GM19239 (cell line): ENCODE data around the gene MLH1.
A peak's percentile ranks its signal among the peaks of the same experiment; 100 is the strongest.
"Not testable (repeated sequence)": the region's sequence is repeated elsewhere in the genome, so short reads cannot be mapped to it uniquely, and the experiment has no call there.

Experiments
- DNase-seq: peaks from one replicate; pipeline ENCODE4 v3.0.0; 2011; ENCODE audit warnings: low spot score; ENCODE audit not compliant: insufficient read length
- FAIRE-seq: peaks from 2 replicates; lab custom pipeline; 2011; peaks lifted over from hg19 to GRCh38; lab: Jason Lieb, UNC

The MLH1 gene

DNA sequence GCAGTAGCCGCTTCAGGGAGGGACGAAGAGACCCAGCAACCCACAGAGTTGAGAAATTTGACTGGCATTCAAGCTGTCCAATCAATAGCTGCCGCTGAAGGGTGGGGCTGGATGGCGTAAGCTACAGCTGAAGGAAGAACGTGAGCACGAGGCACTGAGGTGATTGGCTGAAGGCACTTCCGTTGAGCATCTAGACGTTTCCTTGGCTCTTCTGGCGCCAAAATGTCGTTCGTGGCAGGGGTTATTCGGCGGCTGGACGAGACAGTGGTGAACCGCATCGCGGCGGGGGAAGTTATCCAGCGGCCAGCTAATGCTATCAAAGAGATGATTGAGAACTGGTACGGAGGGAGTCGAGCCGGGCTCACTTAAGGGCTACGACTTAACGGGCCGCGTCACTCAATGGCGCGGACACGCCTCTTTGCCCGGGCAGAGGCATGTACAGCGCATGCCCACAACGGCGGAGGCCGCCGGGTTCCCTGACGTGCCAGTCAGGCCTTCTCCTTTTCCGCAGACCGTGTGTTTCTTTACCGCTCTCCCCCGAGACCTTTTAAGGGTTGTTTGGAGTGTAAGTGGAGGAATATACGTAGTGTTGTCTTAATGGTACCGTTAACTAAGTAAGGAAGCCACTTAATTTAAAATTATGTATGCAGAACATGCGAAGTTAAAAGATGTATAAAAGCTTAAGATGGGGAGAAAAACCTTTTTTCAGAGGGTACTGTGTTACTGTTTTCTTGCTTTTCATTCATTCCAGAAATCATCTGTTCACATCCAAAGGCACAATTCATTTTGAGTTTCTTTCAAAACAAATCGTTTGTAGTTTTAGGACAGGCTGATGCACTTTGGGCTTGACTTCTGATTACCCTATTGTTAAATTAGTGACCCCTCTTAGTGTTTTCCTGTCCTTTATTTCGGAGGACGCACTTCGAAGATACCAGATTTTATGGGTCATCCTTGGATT, at the start of gene MLH1:
MLH1 (plus strand) TSS at position 193 of the 958 bp plus-strand sequence; CDS start at position 223, 30 bp downstream.
- peak; percentile 57 for DNase-seq
- FAIRE-seq: peak; percentile 100

- DNase-seq (no peak), FAIRE-seq (peak; percentile 60)
Observed at GRCh38 chr3:36943601-36944000, 49.7 kb upstream of the MLH1 start.

- FAIRE-seq: no peak
- DNase-seq: peak; percentile 48
Observed at GRCh38 chr3:36944012-36944640, 49.2 kb upstream of the MLH1 start.

GRCh38 chr3:36944641-36945270, 48.6 kb upstream of the MLH1 start, which contains the start of gene TRANK1:
Gene TRANK1, minus strand, starts transcription at chr3:36945054. Its CDS starts 245 bp downstream, at chr3:36944809.
- DNase-seq (peak; percentile 53), FAIRE-seq (peak; percentile 33)

DNA sequence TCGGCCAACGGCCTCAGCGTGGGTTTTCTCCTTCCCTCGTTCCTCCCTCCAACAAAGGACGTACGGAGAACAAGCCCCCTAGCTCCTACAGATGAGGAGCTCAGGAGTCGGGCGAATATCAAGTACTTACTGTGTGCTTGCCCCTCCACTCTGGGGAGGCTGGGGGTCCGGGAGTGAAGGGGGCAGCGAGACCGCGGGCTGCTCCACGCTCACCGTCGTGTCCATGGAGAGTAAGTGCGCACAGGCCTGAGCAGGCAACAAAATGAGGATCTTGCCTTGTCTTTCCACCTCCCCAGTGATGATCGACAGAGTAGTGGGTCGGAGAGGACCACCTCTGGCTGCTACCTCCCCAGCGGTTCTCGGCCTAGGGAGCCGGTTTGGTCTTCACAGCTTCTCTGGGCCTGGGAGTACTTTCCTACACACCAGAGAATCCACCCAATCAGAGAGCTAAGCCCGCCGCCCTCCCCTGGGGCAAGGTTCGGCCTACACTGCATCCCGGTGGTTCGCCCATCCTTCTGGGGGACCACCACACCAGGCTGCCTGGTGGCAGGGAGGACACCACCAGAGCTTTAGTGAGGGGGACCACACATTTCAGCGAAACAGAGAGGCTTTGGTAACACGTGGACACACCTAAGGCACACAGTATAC, 47.9 kb upstream of the MLH1 start:
- no peak for FAIRE-seq

GRCh38 chr3:36947814-36948213, 45.5 kb upstream of the MLH1 start:
- not testable (repeated sequence) for DNase-seq, FAIRE-seq

More for the DNA sequence above, 47.9 kb upstream of the MLH1 start:
- DNase-seq: no peak

DNA sequence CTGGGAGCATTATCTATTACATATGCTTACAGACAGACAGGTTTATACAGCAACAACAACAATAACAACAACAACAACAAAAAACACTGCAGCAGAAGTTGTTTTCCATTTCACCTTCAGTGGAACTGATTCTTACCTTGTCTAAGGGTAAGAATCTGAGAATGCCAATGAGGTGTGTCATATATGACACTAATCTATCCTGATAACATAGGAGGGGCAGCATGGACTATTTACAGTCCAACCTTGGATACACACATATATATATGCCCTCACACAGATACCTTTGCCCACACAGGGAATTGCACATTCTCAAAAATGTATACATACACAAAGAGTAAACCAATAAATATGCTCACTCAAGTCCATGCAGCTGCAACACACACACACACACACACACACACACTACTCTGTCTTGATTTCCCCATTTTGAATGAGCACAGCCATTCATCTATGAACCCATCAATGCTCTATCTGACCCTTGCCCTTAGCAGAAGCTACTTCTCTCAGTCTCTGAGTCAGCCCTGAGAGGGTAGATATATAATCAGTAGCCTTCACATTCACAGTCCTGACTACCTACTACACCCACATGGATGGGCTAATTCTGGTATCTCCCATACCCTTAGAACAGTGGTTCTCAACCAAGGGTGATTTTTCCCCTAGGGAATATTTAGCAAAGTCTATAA, 38.7 kb upstream of the MLH1 start:
- DNase-seq: no peak
- FAIRE-seq: no peak

- DNase-seq (no peak), FAIRE-seq (no peak)
Observed at GRCh38 chr3:36956155-36956554, 37.2 kb upstream of the MLH1 start.

GRCh38 chr3:36957063-36957462, 36.3 kb upstream of the MLH1 start:
- DNase-seq: no peak
- no peak for FAIRE-seq

DNA sequence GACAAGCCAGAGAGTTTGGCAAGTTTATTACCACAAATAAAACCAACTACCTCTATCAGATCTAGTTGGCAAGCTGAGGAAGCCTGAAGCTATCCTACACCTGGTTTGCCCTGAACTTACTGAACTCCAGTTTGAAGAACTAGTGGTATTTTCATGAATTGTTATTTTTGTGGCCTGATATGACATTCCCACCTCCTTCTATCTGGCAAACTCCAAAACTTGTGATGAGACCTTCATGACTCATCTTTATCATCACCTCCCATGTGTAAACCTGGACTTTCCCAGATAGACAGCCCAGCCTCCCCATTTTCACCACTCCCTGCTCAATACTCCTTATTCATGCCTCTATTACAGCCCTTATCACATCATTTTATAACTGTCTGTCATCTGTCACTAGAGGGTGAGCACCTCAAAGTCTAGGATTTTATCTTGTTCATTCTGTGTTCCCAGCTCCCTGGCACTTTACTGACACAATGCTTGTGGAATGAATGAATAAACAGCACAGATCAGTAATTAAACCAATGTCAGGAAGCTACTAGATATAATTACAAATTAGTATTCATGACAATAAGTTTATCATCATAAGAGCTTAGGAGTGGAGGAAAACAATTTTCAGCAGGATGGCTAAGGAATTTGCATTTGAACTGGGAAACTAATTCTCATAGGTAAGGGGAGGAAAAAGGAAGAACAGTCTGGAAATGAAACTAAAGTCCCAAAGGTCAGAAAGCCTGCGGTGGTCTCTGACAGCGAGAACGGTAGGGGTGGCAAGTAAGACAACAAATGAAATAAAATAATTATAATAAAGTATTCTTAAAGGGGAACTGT, 35.2 kb upstream of the MLH1 start:
- FAIRE-seq (no peak), DNase-seq (no peak)

DNA sequence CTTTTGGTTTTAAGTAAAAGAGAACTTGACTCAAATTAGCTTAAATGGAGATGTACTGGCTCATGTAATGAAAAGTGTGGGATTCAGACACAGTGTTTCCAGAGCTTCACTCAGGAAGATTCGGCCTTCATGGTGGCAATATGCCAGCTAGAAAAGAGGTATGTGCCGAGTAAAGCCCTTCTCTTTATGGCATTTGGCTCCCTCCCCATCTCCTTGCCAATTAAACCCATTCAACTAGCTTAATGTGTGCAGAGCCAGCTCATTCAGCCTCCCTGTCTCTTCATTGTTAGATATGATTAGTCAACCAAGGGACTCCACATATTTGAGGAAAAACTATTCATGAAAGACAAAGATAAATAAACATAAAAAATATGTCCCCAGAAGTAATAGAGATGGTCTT, 33.5 kb upstream of the MLH1 start:
- DNase-seq: no peak
- no peak for FAIRE-seq

DNA sequence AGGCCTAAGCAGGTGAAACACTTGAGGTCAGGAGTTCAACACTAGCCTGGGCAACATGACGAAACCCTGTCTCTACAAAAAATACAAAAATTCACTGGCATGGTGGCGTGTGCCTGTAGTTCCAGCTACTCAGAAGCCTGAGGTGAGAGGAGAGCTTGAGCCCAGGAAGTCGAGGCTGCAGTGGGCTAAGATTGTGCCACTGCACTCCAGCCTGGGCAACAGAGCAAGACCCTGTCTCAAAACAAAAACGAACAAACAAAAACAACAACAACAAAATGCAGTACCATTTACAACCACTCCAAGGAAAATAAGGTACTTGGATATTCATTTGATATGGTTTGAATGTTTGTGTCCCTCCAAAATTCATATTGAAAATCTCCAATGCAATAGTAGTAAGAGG, 32.8 kb upstream of the MLH1 start:
- no peak for DNase-seq
- no peak for FAIRE-seq

- not testable (repeated sequence) for FAIRE-seq, DNase-seq
Observed at GRCh38 chr3:36963008-36963407, 30.3 kb upstream of the MLH1 start.

- FAIRE-seq (no peak), DNase-seq (no peak)
Observed at GRCh38 chr3:36964331-36964730, 29.0 kb upstream of the MLH1 start.

DNA sequence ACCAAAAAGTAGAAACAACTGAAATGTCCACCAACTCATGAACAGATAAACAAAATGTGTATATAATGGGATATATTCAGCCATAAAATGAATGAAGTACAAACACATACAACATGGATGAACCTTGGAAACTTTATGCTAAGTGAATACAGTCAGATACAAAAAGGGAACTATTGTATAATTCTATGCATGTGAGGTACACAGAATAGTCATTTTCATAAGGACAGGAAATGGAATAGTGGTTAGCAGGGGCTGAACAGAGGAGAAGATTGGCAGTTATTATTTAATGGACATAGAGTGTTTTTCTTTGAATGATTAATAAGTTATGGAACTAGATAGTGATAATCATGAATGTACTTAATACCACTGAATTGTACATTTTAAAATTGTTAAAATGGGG, 28.5 kb upstream of the MLH1 start:
- FAIRE-seq (no peak), DNase-seq (no peak)

DNA sequence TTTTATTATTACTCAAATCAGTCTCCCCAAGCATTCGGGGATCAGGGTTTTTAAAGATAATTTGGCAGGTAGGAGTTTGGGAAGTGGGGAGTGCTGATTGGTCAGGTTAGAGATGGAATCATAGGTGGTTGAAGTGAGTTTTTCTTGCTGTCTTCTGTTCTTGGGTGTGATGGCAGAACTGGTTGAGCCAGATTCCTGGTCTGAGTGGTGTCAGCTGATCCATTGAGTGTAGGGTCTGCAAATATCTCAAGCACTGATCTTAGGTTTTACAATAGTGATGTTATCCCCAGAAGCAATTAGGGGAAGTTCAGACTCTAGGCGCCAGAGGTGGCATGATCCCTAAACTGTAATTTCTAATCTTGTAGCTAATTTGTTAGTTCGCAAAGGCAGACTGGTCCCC, 27.9 kb upstream of the MLH1 start:
- no peak for FAIRE-seq
- no peak for DNase-seq

DNA sequence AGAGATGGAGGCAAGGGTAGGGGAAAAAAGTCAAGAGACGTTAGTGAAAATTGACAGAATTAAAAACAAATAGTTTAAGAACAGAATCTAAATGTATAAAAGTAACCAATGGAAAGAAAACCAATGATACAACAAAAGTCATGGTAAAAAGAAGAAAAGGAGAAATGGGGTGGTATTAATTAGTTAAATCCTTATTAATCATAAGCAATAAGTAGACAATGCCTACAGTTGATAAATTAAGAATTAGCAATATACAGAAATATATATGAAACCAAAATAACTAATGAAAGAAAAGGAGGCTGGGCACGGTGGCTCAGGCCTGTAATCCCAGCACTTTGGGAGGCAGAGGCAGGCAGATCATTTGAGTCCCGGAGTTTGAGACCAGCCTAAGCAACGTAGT, 24.2 kb upstream of the MLH1 start:
- FAIRE-seq (no peak), DNase-seq (no peak)

GRCh38 chr3:36969540-36970432, 23.5 kb upstream of the MLH1 start:
- peak; percentile 48 for DNase-seq
- peak; percentile 85 for FAIRE-seq
